Adrenal gland (tissue), 12 donors: ENCODE measurements around the gene C12orf56. TPM values are rescaled to one million over a fixed set of nuclear protein-coding genes. Genes with fewer than 3 reads are reported as not detected.

ENCODE experiments used
- DNase-seq, 7 donors: peaks; one replicate each; pipeline ENCODE4 v3.0.0-alpha.2; 2019 to 2020
- H3K27ac ChIP-seq, 5 donors: fragments of 200-600 bp; sonication (generic) in 4 of 5; 1 replicate in 3 of 5; 2 replicates in 2 of 5; pipeline versions ENCODE4 v1.5.1 to v1.8.0; 2016 to 2020; ENCODE audit warnings: mild to moderate bottlenecking in 1 of 5
- H3K27me3 ChIP-seq: fragments of 200-600 bp; 2 replicates; pipeline ENCODE4 v1.8.0; 2021
- H3K36me3 ChIP-seq, 2 donors: fragments of 200-600 bp; replicated peaks in 1 of 2; 1 replicate in 1 of 2; 2 replicates in 1 of 2; pipeline versions ENCODE4 v1.5.1 to v1.8.0; 2018 to 2022
- H3K4me1 ChIP-seq, 2 donors: fragments of 200-600 bp; replicated peaks in 1 of 2; 1 replicate in 1 of 2; 2 replicates in 1 of 2; pipeline versions ENCODE4 v1.5.1 to v1.8.0; 2018 to 2021
- H3K4me3 ChIP-seq, 4 donors: fragments of 200-600 bp; sonication (generic) in 3 of 4; one replicate each; pipeline ENCODE4 v1.5.1; 2016 to 2018
- H3K9me3 ChIP-seq, 3 donors: fragments of 200-600 bp; sonication (generic) in 1 of 3; replicated peaks in 1 of 3; 1 replicate in 2 of 3; 2 replicates in 1 of 3; pipeline versions ENCODE4 v1.5.1 to v1.8.0; 2016 to 2021
- POLR2A ChIP-seq, 2 donors: fragments of 450-650 bp; IDR thresholded peaks; one replicate each; pipeline ENCODE4 v1.6.1; 2017; ENCODE audit warnings: antibody characterized with exemption in 2 of 2, mild to moderate bottlenecking in 2 of 2, moderate library complexity in 1 of 2
- WGBS, 4 donors: extraction: QIAGEN DNeasy Blood & Tissue Kit in 2 of 4; methylation state at CpG; one replicate each; pipeline versions ENCODE4 v1.1.5 to v1.1.7; 2013 to 2017; 5-methylcytosine and 5-hydroxymethylcytosine counted together
- intact Hi-C, 2 donors: fragments of 100-400 bp; cut with DNase I; formaldehyde crosslinking; loops; one replicate each; pipeline versions ENCODE4 v1.14.1 to v1.15.0; 2022 to 2023
- polyA plus RNA-seq, 3 donors: library from polyadenylated mRNA; stranded (reverse); fragments of 200-250 nt in 2 of 3; fragments of 350-450 nt in 1 of 3; fragmentation: Illumina TruSeq in 1 of 3; extraction: RNeasy Lipid Tissue Mini Kit (QIAGEN cat#74804) in 1 of 3; gene quantifications; one replicate each; pipeline ENCODE4 v1.2.3, GENCODE V29; 2013 to 2014
- total RNA-seq, 9 donors: library from RNA; depleted of rRNA in 4 of 9; stranded (reverse); fragments of >200 nt in 4 of 9; fragments of 120-200 nt in 1 of 9; fragmentation: NEBNext Ultra II Directional in 1 of 9; extraction: Animal tissue kit (Norgen Biotek cat#: 25700) in 1 of 9; gene quantifications; one replicate each; pipeline versions ENCODE4 v1.1.0 to v1.2.4, GENCODE V29; 2013 to 2023
- TF ChIP-seq, protein P1 (sequence below), 6 experiments: fragments of 450-650 bp in 4 of 6; fragments of 200-600 bp in 2 of 6; sonication (generic) in 1 of 6; IDR thresholded peaks; 1 replicate in 5 of 6; 2 replicates in 1 of 6; pipeline versions ENCODE4 v1.5.1 to v1.8.0; 2016 to 2021; ENCODE audit warnings: antibody characterized with exemption in 6 of 6, mild to moderate bottlenecking in 2 of 6, moderate library complexity in 1 of 6
- donor health status: healthy with polysubstance abuse.
- donor health status: Bipolar disorder and iron deficiency.
- donor health status: DM: yes; HTN: yes; CAD: no.
- donor health status: DM: no; HTN: no; CAD: no.
- donor health status: DM: no; HTN: no; CAD: no.
- donor health status: DM: yes; HTN: yes; CAD: no.

Gene C12orf56
- total and polyA plus RNA-seq, 12 donors: 0.07 to 0.11 TPM; not detected in 10

DNA sequence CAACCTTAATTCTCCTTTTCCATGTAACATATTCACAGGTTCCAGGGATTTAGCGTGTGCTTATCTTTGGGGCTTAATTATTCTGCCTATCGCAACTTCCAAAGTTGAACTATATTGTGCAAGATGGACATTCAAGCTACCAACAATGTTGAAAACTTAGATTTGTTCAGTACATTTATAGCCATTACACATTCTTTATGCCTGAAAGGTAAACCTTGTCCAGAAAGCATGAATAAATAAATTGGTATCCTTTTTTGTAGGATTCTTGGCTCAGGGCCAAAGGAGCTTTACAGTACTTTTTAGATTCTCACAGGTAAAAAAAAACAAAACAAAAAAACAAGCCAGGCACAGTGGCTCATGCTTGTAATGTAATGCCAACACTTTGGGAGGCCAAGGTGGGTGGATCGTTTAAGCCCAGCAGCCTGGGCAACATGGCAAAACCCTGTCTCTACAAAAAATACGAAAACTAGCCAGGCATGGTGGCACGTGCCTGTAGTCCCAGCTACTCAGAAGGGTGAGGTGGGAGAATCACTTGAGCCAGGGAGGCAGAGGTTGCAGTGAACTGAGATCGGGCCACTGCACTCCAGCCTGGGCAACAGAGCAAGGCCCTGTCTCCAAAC is 3.3 kb downstream of the C12orf56 start:
- TF ChIP-seq, protein P1, sequence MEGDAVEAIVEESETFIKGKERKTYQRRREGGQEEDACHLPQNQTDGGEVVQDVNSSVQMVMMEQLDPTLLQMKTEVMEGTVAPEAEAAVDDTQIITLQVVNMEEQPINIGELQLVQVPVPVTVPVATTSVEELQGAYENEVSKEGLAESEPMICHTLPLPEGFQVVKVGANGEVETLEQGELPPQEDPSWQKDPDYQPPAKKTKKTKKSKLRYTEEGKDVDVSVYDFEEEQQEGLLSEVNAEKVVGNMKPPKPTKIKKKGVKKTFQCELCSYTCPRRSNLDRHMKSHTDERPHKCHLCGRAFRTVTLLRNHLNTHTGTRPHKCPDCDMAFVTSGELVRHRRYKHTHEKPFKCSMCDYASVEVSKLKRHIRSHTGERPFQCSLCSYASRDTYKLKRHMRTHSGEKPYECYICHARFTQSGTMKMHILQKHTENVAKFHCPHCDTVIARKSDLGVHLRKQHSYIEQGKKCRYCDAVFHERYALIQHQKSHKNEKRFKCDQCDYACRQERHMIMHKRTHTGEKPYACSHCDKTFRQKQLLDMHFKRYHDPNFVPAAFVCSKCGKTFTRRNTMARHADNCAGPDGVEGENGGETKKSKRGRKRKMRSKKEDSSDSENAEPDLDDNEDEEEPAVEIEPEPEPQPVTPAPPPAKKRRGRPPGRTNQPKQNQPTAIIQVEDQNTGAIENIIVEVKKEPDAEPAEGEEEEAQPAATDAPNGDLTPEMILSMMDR (IDR thresholded peaks at IDR 0.05): no peak
- no peak for TF ChIP-seq POLR2A (IDR thresholded peaks at IDR 0.05)
- no peak for DNase-seq
- WGBS, 4 donors: 89 to 95% (median 93%) methylated on average over 6 of the region's 6 CpGs

DNA sequence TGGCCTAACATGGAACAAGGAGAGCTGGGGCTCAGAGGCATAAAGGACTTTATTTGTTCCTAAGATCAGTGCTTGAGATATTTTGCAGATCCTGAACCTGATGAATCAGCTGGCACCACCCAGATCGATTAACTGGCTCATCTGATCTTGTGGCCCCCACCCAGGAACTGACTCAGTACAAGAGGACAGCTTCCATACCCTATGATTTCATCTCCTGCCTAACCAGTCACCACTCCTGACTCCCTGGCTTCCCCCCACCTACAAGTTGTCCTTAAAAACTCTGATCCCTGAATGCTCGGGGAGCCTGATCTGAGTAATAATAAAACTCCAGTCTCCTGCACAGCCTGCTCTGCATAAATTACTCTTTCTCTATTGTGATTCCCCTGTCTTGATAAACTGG is 5.1 kb downstream of the C12orf56 start:
- Histone ChIP-seq H3K27me3 (no peaks in the 10 kb centered on the region), H3K4me1 (peaks cover 0 to 4% of the 10 kb centered on the region in 2 donors), H3K9me3 (peaks cover 0 to under 1% (median 0%) of the 10 kb centered on the region in 3 donors), H3K27ac (no peak overlapping the region), H3K4me3 (no peak overlapping the region), H3K36me3 (no peaks in the 10 kb centered on the region)
- intact Hi-C loops: no loop called here
- 36 to 55% (median 50%) methylated on average over 2 of the region's 2 CpGs for WGBS, 4 donors
- TF ChIP-seq POLR2A (IDR thresholded peaks at IDR 0.05): no peak
- TF ChIP-seq, protein P1 (IDR thresholded peaks at IDR 0.05): no peak
- no peak for DNase-seq

More for the DNA sequence above, 3.3 kb downstream of the C12orf56 start:
- Histone ChIP-seq H3K27me3 (peaks cover 7% of the 10 kb centered on the region), H3K36me3 (no peaks in the 10 kb centered on the region), H3K9me3 (no peaks in the 10 kb centered on the region), H3K4me3 (no peak overlapping the region), H3K4me1 (peaks cover 0 to 8% of the 10 kb centered on the region in 2 donors), H3K27ac (no peak overlapping the region)
- intact Hi-C loops: no loop called here

DNA sequence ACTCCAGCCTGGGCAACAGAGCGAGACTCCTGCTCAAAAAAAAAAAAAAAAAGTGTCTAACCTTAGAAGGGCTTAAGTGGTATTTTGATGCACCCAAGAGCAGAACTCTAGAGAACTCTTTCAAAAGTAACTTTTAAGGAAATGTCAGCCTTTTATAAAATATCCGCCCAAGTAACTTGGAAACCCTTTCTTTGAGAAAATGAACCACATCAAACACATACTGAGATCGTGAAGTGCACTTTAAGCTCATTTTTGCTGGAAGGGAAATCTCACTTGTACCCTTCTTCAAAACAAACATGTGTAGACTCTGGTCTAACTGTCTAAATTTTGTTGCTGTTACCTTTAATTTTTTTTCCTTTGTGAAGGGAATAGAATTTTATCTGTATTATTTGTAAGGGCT is 5.5 kb downstream of the C12orf56 start:
- Histone ChIP-seq H3K36me3 (no peaks in the 10 kb centered on the region), H3K9me3 (peaks cover 0 to 4% (median 0%) of the 10 kb centered on the region in 3 donors), H3K4me1 (no peaks in the 10 kb centered on the region), H3K4me3 (no peak overlapping the region), H3K27ac (no peak overlapping the region), H3K27me3 (no peaks in the 10 kb centered on the region)
- WGBS, 4 donors: 87 to 95% (median 90%) methylated on average over 3 of the region's 3 CpGs
- DNase-seq: no peak
- intact Hi-C loops: no loop called here
- TF ChIP-seq POLR2A (IDR thresholded peaks at IDR 0.05): no peak
- TF ChIP-seq, protein P1 (IDR thresholded peaks at IDR 0.05): no peak

DNA sequence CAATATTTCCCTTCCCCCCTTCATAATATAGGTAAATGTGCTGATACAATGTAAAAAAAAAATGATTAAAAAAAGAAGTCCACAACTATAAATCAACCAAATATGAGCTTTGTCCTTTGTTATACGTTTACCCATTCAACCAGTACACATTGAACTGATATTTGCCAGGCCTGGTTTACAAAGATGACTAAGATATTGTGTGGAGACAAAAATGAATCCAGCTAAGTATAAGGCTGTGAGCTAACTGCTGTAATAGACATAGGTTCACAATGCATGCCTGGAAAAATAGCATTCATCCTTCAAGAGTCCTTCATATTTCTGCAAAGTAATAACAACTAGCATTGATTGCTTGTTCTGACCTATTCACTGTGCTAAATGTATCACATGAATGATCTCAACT is 6.9 kb downstream of the C12orf56 start:
- TF ChIP-seq POLR2A (IDR thresholded peaks at IDR 0.05): no peak
- TF ChIP-seq, protein P1 (IDR thresholded peaks at IDR 0.05): no peak
- Histone ChIP-seq H3K36me3 (no peaks in the 10 kb centered on the region), H3K4me3 (no peak overlapping the region), H3K4me1 (no peaks in the 10 kb centered on the region), H3K27ac (no peak overlapping the region), H3K27me3 (no peaks in the 10 kb centered on the region), H3K9me3 (peaks cover 0 to 4% (median 0%) of the 10 kb centered on the region in 3 donors)
- no peak for DNase-seq
- intact Hi-C loops: no loop called here
- WGBS, 4 donors: 67 to 82% (median 71%) methylated on average over 1 of the region's 1 CpG
